Omental fat pad (tissue), 4 donors: ENCODE measurements around the gene ETV6. TPM values are rescaled to one million over a fixed set of nuclear protein-coding genes. Genes with fewer than 3 reads are reported as not detected.

Experiments used
- ATAC-seq: fragments of 150-250 bp; one replicate; pipeline ENCODE4 v1.9.1; 2016; ENCODE audit warnings: mild to moderate bottlenecking, moderate library complexity; ENCODE audit not compliant: low FRiP score
- DNase-seq: peaks from one replicate; pipeline ENCODE4 v3.0.0-alpha.2; 2019; ENCODE audit warnings: low spot score
- total RNA-seq, 4 donors: library from RNA; depleted of rRNA; stranded (reverse); fragments of >200 nt; gene quantifications; one replicate each; pipeline ENCODE4 v1.1.0, GENCODE V29; 2016
- TF ChIP-seq, protein P1 (sequence below), 3 donors: fragments of 450-650 bp; IDR thresholded peaks; one replicate each; pipeline ENCODE4 v1.5.1; 2016 to 2017; ENCODE audit warnings: antibody characterized with exemption in 3 of 3, mild to moderate bottlenecking in 3 of 3, moderate library complexity in 2 of 3

The ETV6 gene
- total RNA-seq, 4 donors from 2014 or later: 9.3 to 28.2 (median 17.6) TPM

- DNase-seq (no peak), ATAC-seq (no peak)
- TF ChIP-seq, protein P1, sequence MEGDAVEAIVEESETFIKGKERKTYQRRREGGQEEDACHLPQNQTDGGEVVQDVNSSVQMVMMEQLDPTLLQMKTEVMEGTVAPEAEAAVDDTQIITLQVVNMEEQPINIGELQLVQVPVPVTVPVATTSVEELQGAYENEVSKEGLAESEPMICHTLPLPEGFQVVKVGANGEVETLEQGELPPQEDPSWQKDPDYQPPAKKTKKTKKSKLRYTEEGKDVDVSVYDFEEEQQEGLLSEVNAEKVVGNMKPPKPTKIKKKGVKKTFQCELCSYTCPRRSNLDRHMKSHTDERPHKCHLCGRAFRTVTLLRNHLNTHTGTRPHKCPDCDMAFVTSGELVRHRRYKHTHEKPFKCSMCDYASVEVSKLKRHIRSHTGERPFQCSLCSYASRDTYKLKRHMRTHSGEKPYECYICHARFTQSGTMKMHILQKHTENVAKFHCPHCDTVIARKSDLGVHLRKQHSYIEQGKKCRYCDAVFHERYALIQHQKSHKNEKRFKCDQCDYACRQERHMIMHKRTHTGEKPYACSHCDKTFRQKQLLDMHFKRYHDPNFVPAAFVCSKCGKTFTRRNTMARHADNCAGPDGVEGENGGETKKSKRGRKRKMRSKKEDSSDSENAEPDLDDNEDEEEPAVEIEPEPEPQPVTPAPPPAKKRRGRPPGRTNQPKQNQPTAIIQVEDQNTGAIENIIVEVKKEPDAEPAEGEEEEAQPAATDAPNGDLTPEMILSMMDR (IDR thresholded peaks at IDR 0.05): no peak
These were observed 81.5 kb downstream of the ETV6 start for GRCh38 chr12:11731042-11731357.

DNA sequence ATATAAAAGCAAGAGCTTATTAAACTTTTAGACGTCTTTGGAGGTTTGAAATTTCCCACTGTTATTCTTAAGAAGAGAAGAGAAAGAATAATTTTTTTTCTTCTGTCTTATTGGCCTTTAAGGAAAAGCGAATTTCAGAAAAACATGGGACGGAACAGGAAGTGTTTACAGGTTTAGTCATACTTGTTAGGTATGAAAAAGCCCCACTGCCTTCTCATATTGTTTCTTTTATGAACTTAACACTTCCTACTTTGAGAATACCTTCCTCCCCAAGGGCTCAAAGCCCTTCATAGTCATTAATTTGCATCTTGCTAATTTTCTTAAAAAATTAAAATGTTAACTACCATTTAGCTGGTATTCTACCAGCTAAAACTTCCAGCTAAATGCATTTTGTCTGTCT, 82.0 kb downstream of the ETV6 start:
- TF ChIP-seq, protein P1 (IDR thresholded peaks at IDR 0.05): no peak
- DNase-seq (no peak), ATAC-seq (no peak)

GRCh38 chr12:11732023-11732422, 82.5 kb downstream of the ETV6 start:
- TF ChIP-seq, protein P1 (IDR thresholded peaks at IDR 0.05): no peak
- no peak for ATAC-seq
- no peak for DNase-seq

GRCh38 chr12:11732715-11733114, 83.2 kb downstream of the ETV6 start:
- TF ChIP-seq, protein P1 (IDR thresholded peaks at IDR 0.05): no peak
- no peak for ATAC-seq
- DNase-seq: no peak

DNA sequence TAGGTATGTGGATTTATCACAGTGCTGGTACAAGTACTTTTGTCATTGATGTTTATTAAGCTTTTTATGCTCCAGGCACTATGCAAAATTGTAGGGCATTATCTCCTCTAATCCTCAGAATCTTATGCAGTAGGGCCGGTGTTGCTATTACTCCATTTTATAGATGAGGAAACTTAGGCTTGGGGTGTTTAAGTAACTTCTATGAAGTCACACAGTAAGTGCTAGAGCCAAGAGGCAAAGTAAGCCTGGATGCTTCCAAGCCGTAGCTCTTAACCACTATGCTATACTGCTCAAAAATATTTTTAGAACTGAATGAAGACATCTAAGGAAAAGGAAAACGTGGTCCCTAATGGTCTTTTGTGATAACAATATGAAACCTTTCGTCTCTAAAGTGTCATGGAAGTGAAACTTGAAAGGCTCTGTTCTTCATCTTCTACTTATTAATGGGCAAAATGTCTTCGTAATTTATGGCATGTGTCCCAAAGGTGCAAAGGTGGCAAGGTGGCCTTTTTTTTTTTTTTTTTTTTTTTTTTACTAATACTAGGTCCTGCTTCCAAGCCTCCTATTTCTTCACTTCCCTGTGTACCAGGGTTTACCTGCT, 85.2 kb downstream of the ETV6 start:
- TF ChIP-seq, protein P1 (IDR thresholded peaks at IDR 0.05): no peak
- no peak for DNase-seq
- no peak for ATAC-seq

DNA sequence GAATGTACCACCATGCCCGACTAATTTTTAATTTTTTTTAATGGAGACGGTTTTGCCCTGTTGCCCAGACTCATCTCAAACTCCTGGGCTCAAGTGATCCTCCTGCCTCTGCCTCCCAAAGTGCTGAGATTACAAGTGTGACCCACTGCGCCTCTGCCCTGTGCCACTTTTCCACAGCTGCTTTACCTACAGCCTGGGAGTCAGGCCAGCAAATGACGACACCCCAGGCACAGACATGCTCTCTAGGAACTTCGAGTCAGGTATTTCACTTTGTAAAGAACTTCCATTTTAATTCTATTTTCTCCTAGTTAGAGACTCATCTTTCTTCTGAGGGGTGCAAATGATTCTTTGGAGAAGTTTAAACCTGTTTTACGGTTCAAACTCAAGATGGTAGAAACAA, 89.0 kb downstream of the ETV6 start:
- TF ChIP-seq, protein P1 (IDR thresholded peaks at IDR 0.05): no peak
- ATAC-seq: no peak
- no peak for DNase-seq

DNA sequence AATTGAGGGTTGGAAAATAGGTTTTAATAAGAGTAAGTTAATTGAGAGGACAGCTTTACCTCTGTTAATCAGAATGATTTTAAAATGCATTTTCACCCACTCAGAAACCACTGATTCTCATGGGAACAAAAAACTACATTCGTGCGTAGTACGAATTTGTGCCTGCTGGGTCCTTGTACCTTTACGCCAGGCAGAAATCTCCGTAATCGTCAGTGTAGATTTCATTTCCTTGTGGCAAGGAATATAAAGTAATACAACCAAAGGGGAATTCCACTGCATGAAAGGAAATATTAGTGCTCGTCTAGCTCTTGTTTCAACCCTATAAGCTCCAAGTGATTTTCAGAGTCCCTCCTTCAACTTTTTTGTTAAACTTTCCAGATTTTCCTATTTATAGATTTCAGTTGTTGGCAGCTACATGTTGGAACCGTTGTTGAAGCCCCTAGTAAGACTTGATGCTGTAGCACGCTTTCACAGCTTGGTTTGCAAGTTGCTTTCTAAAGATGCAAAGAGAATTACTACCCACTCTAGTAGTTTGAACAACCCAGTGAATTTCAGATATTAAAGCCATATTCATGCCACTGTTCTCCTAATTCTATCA, 90.6 kb downstream of the ETV6 start:
- ATAC-seq (no peak), DNase-seq (no peak)
- TF ChIP-seq, protein P1 (IDR thresholded peaks at IDR 0.05): no peak
